ENCODE data around the gene FGF8. TPM values are rescaled to one million over a fixed set of nuclear protein-coding genes. Genes with fewer than 3 reads are reported as not detected.

The FGF8 gene
- total and polyA plus RNA-seq, 5 experiments from 2014 or later, result not detected

DNA sequence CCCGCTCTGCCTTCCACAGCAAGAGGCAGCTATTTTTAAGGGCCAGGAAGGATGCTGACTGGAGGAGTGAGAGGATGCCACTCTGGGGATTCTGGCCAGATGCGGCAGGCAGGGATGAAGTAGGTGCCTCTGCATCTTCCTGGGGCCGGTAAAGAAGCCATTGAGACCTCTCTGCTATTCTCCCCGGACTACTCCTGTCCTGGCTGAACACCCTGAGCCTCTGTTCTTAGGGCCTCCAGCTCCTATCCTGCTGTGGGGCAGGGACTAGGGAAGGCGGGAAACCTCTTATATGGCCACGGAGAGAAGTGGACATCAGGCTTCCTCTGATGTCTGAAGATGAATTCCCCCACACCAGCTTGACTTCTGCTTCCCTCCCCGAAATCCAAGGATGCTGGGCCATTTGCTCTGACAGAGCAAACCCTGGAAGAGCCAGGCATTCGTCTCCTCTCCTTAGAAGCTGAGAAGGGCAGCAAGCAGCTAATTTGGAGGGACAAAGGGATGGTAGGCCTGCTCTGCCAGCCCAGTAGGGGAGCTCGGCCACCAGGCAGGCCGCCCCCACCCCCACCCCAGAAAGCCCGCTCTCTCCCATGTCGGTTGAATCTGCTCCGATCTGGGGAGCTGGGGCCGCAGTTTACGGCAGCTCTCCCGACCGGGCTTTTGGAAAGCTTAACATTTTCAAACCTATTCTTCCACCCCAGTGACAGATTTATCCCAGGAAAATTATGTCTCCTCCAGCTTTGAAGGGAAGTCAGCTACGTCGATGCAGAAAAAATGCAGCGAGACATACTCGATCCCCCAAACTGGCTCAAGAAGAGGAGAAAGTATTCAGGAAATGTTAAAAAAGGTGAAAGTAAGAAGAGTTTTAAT is 2.8 kb downstream of the FGF8 start:
- POLR2A ChIA-PET, result interaction anchor here (0.6 to 1.0 kb wide), 2 partner anchors 10 to 32 kb away, joined by 3 to 4 read pairs; partner anchors contain the start of gene NPM3
- no peak for DNase-seq
- peaks cover 30 to 73% (median 54%) of the 10 kb centered on the region in 5 donors for H3K27me3 Mint-ChIP-seq
- H3K9me3 Mint-ChIP-seq, result peaks cover 0 to 3% (median 0%) of the 10 kb centered on the region in 9 donors
- H3K4me1 Mint-ChIP-seq, result peaks cover 11 to 33% (median 20%) of the 10 kb centered on the region in 4 donors
- no peaks in the 10 kb centered on the region for H3K36me3 Mint-ChIP-seq
- peak overlapping the region in 2 of 10 donors; percentile 36 to 55 for H3K4me3 Mint-ChIP-seq
- no peak for ATAC-seq
- no peak overlapping the region for H3K27ac Mint-ChIP-seq

DNA sequence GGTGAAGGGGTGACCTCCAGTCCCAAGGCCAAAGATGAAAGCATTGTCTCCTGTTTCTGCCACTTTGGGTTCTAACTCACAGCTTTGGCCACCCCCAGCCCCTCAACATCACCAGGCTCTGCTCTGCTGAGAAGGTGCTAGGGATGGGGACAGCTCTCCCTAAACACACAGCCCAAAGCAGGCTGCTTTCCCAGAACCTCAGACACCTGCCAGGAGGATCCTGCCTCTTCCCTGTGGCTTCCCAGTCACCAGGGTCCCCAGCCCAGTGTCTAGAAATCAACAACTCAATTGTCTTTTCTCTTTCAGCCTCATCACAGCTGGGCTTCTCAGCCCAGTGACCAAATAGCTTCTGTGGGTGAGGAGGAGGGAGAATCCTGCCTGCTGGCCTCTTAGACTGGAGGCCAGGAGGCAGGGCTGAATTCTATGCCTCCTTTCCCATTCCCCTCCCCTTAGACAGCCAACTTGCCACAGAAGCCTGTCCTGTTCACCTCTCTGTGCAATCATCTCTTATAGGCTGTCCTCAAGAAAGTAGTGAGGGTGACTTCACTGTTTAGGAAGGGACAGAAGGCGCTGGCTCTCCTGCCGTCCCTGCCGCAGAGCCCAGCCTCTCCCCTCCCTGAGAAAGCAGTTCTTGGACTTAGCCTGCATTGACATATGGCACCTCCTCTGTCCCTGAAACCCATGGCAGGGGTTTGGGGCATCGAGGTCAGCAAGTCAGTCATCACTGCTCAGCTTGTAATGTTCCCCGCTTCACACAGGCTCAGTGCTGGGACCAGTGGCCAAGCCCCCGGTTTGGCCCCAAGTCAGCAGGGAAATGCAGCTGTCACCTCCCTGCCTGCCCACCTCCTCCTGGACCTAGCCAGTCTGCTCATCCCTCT is 3.7 kb downstream of the FGF8 start:
- Mint-ChIP-seq H3K4me3 (no peak overlapping the region), H3K27me3 (peaks cover 23 to 65% (median 49%) of the 10 kb centered on the region in 5 donors), H3K4me1 (peaks cover 11 to 31% (median 20%) of the 10 kb centered on the region in 4 donors)

DNA sequence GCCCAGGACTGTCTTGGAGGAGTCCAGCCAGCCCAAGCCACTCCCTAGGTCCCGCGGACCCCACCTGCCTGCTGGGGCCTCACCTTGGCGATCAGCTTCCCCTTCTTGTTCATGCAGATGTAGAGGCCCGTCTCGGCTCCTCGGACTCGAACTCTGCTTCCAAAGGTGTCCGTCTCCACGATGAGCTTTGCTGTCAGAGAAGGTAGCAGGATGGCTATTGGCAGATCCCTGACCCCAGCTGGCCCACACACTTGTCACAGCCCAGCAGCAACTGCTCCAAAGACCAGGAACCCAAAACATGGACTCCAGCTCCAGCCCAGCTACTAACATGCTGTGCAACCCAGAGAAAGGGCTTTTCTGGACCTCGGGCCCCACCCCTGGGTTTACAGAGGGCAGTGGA is 4.5 kb downstream of the FGF8 start:
- Mint-ChIP-seq H3K9me3 (no peaks in the 10 kb centered on the region), H3K27me3 (peaks cover 25 to 64% (median 48%) of the 10 kb centered on the region in 5 donors), H3K4me3 (peak overlapping the region in 1 of 10 donors; percentile 15), H3K36me3 (no peaks in the 10 kb centered on the region), H3K27ac (peak overlapping the region in 1 of 10 donors; percentile 43), H3K4me1 (peaks cover 9 to 23% (median 19%) of the 10 kb centered on the region in 4 donors)
- peak in 1 of 10 donors; percentile 31 for DNase-seq
- ATAC-seq, result no peak
- POLR2A ChIA-PET, result no interaction called here

More for the DNA sequence above, 3.7 kb downstream of the FGF8 start:
- Mint-ChIP-seq H3K36me3 (no peaks in the 10 kb centered on the region), H3K27ac (no peak overlapping the region), H3K9me3 (peaks cover 0 to 3% (median 0%) of the 10 kb centered on the region in 9 donors)
- ATAC-seq (no peak), DNase-seq (peak in 1 of 10 donors; percentile 24)
- POLR2A ChIA-PET, result no interaction called here

DNA sequence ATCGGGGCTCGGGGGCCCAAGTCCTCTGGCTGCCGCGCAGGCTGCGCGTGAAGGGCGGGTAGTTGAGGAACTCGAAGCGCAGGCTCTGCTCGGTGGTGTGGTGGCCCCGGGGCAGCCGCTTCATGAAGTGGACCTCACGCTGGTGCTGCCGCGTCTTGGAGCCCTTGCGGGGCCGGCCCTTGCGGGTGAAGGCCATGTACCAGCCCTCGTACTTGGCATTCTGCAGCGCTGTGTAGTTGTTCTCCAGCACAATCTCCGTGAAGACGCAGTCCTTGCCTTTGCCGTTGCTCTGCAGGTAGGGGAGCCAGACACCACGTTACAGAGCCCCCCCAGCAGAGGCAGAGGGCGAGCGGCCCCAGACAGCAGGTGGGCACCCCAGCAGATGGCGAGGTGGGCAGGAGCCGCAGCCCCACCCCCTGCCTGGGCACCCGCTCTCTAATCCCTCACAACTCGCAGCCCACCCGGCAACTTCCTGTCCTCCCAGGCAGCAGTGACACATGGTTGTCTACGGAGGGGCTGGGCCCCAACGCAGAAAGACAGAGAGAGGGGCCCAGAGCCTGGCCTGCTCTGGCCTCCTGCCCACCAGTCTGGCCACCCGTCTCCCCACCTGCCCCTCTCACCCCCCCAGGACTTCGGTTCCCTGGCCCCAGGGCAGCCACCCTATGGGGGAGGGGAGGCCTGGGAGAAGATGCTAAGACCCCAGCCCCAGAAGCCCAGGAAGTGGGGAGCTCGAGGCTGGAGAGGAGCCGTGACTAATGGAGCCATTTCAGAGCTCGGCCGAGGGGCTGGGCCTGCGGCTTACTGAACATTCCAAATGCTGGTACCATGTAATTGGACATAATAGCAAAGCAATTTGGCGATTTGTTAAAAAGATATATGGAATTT is 5.3 kb downstream of the FGF8 start:
- H3K27me3 Mint-ChIP-seq, result peaks cover 26 to 69% (median 53%) of the 10 kb centered on the region in 5 donors
- no peak overlapping the region for H3K4me3 Mint-ChIP-seq
- DNase-seq, result peak in 1 of 10 donors; percentile 36
- POLR2A ChIA-PET, result no interaction called here
- ATAC-seq, result no peak
- H3K27ac Mint-ChIP-seq, result no peak overlapping the region
- no peaks in the 10 kb centered on the region for H3K36me3 Mint-ChIP-seq
- no peaks in the 10 kb centered on the region for H3K9me3 Mint-ChIP-seq
- peaks cover 9 to 23% (median 19%) of the 10 kb centered on the region in 4 donors for H3K4me1 Mint-ChIP-seq

DNA sequence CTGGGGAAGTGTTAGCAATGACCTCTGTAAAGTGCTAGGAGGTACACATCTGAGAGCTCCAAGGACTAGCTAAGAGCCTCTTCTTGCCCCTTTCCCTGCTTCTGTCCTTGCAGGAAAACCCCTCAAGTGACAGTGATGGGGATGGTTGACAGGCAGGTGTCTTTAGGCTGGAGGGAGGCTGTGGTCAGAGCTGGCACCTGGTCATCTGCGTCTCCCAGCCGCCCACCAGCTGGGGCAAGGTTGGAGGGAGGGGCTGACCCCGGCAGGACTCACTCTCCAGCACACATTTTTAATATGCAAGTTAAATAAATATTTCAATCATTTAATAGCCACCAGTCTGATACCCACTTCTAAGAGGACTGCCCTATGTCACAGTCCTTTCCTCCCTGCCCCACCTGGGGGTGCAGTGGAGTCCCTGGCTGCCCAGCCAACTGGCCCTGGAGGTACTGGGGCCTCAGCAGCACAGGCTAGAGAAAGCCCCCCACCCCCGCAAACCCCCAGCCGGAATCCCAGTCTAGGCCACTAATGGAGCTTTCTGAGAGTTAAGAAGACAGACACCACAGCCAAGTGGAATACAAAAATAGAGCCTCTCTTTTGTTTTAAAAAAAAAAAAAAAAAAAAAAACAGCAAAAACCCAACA is 6.3 kb downstream of the FGF8 start:
- ATAC-seq (no peak), DNase-seq (peak in 1 of 10 donors; percentile 43)
- POLR2A ChIA-PET, result no interaction called here
- Mint-ChIP-seq H3K36me3 (no peaks in the 10 kb centered on the region), H3K9me3 (no peaks in the 10 kb centered on the region), H3K27me3 (peaks cover 26 to 62% (median 53%) of the 10 kb centered on the region in 5 donors), H3K4me1 (peaks cover 6 to 16% (median 13%) of the 10 kb centered on the region in 4 donors), H3K4me3 (no peak overlapping the region), H3K27ac (peak overlapping the region in 1 of 10 donors; percentile 32)

DNA sequence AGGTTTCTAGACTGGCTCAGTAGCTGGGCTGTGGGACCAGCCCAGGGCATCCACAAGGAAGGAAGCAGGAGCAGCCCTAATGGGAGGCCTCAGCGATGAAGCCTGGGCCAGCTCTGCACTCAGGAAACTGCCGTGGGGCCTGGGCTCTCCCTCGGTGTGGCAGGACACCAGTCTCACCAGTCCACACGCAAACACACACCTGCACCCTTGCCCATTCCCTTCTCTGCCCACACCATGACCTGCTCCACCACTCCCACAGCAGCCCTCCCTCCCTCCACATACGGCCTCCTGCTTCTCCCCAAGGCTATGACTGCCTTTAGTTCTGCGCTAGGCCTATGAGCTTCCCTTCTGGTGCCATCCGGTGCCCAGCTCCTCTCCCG is 7.1 kb downstream of the FGF8 start:
- POLR2A ChIA-PET, result no interaction called here
- DNase-seq, result no peak
- Mint-ChIP-seq H3K36me3 (no peaks in the 10 kb centered on the region), H3K27me3 (peaks cover 19 to 54% (median 46%) of the 10 kb centered on the region in 5 donors), H3K27ac (peak overlapping the region in 1 of 10 donors; percentile 61), H3K4me3 (no peak overlapping the region), H3K4me1 (peaks cover 0 to 8% (median 5%) of the 10 kb centered on the region in 4 donors), H3K9me3 (no peaks in the 10 kb centered on the region)
- ATAC-seq, result no peak

DNA sequence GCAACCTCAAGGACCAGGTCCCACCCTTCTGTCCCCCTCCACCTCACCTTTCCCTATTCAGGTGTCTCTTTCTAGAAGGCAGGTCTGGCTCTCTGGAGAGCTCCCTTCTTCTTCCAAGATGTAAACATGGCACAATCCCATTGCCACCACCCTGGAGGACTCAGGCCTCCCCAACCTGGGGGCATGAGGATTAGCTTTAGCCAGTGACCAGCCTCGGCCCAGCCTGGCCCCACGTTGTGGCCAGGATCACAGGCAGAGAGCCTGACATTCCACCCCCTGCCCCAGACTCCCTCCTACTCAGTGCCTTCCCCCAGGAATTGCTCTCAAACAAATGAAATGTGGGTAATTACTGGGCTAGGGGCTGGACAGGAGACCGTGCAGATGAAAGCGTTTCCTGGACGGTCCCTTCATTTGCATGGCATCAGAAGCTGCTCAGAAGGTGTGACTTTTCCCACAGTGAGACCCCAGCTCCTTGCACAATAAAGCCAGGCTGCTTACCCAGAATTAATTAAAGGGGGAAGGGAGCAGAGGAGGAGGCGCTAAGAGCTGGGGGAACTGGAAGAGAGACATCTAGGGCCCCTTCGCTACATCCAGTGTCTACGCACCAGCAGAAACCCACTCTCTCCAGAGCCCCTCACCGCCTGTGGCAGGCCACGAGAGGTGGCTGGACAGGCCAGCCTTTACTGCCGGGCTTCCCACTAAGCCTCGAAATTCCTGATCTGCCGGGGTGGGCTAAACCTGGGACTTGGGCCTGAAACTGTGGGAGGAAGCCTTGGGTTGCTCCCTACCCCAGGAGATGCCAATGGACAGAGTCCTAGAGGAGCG is 7.7 kb downstream of the FGF8 start:
- no peak overlapping the region for H3K27ac Mint-ChIP-seq
- POLR2A ChIA-PET, result no interaction called here
- no peak for ATAC-seq

DNA sequence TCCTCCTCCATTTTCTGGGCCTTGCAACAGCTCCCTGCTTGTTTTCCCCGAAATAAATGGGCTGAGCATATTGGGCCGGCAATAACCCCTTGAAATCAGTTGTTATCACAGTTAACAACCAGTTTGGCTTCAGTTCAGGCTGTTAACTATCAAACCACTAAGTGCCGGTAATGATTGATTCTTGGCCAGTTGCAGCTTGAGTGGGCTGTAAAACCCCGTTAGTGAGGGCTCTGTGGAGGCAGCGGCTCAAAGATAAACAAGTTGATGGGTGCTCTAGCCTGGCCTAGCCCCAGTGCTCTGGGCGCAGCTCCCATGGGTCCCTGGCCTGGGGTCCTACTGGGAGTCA is 8.3 kb downstream of the FGF8 start:
- H3K4me3 Mint-ChIP-seq, result no peak overlapping the region
- POLR2A ChIA-PET, result no interaction called here
- ATAC-seq (no peak), DNase-seq (no peak)
- H3K27ac Mint-ChIP-seq, result no peak overlapping the region
- no peaks in the 10 kb centered on the region for H3K9me3 Mint-ChIP-seq
- H3K4me1 Mint-ChIP-seq, result no peaks in the 10 kb centered on the region
- H3K36me3 Mint-ChIP-seq, result no peaks in the 10 kb centered on the region
- peaks cover 14 to 42% (median 39%) of the 10 kb centered on the region in 5 donors for H3K27me3 Mint-ChIP-seq

More for the DNA sequence above, 7.7 kb downstream of the FGF8 start:
- no peak overlapping the region for H3K4me3 Mint-ChIP-seq
- H3K9me3 Mint-ChIP-seq, result no peaks in the 10 kb centered on the region
- H3K4me1 Mint-ChIP-seq, result peaks cover 0 to 1% (median 0%) of the 10 kb centered on the region in 4 donors
- DNase-seq, result no peak
- no peaks in the 10 kb centered on the region for H3K36me3 Mint-ChIP-seq
- peaks cover 14 to 48% (median 41%) of the 10 kb centered on the region in 5 donors for H3K27me3 Mint-ChIP-seq

DNA sequence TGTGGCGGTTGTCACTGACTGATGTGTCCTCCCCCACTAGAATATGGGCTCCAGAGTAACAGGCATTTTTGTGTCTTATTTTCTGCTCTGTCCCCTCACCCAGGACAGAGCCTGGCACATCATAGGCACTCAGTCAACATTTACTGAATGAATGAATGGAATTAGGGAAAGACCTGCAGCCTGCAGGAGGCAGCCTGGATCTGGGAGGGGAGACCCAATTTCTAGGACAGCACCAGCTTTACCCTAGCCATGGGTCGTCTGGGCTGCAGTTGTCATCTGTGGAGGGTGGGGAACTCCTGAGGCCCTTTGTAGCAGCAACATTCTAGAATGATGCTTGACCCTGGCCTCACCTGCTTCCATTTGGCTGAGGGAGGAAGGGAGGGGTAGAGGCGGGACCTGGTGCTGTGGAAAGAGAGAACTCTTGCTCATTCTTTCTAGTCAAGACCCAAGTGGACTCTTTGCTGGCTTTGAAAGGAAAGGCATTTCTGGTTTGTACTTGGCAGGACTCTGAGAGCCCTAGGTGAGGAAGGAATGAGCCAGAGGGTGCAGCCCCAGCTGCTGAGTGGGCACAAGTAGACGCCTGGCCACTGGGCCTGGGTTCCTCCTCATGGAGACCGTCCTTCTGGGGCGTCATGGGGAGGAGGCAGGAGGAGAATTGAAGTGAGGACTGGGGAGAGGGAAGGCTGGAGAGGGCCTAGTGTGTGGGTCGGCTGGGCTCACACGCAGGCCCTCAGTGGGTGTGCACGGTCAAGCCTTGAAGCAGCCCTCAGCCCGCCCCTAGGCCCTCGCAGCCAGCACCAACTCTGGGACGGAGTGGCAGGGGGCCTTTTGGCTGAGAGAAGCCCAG is 8.9 kb downstream of the FGF8 start:
- Mint-ChIP-seq H3K4me1 (no peaks in the 10 kb centered on the region), H3K36me3 (no peaks in the 10 kb centered on the region), H3K9me3 (no peaks in the 10 kb centered on the region), H3K27me3 (peaks cover 14 to 36% (median 33%) of the 10 kb centered on the region in 5 donors), H3K4me3 (no peak overlapping the region), H3K27ac (no peak overlapping the region)
- ATAC-seq (no peak), DNase-seq (no peak)
- POLR2A ChIA-PET, result no interaction called here

DNA sequence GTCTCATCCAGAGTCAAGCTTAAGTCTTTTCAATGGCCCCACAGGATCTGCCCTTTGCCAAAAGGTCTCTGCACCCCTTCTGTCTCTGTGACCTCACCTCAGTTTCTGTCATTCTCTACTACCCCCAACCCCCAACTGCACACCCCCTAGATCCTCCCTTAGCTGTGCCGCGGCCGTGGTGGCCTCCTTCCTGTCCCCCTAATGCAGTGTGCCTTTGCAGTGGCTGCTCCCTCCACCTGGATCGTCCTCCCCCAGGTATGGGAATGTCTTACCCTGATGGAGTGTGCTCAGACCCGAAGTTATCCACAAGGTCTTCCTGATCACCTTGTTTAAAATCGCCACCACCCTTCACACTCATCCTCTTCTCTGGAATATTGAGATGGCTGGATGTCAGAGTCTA is 9.6 kb downstream of the FGF8 start:
- POLR2A ChIA-PET, result no interaction called here
- Mint-ChIP-seq H3K36me3 (no peaks in the 10 kb centered on the region), H3K4me3 (no peak overlapping the region), H3K9me3 (no peaks in the 10 kb centered on the region), H3K27me3 (peaks cover 12 to 31% (median 29%) of the 10 kb centered on the region in 5 donors), H3K4me1 (no peaks in the 10 kb centered on the region), H3K27ac (peak overlapping the region in 1 of 10 donors; percentile 77)
- DNase-seq, result no peak
- no peak for ATAC-seq
